GM21515 (cell line): ENCODE measurements around the gene ITPKC.
A peak's percentile ranks its signal among the peaks of the same experiment; 100 is the strongest.
"Not testable (repeated sequence)": the region's sequence is repeated elsewhere in the genome, so short reads cannot be mapped to it uniquely, and the experiment has no call there.

Experiments used
- ATAC-seq: cut with Tn5 transposase; IDR thresholded peaks from one replicate; pipeline ENCODE4 v1.9.1; 2021; ENCODE audit not compliant: unreplicated experiment

The ITPKC gene

DNA sequence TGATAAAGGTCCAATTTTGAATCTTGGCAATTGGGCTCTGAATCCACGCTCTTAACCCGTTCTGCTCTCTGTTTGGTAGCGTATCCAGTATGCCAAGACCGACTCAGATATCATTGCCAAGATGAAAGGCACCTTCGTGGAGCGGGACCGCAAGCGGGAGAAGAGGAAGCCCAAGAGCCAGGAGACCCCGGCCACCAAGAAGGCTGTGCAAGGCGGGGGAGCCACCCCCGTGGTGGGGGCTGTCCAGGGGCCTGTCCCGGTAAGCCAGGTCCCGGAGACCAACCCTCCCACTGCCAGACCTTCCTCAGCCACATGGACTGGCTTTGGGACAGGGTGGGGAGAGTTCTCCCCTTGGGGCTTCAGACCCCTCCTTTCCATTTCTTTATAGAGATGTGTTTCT, 42.4 kb downstream of the ITPKC start:
- ATAC-seq: no peak

DNA sequence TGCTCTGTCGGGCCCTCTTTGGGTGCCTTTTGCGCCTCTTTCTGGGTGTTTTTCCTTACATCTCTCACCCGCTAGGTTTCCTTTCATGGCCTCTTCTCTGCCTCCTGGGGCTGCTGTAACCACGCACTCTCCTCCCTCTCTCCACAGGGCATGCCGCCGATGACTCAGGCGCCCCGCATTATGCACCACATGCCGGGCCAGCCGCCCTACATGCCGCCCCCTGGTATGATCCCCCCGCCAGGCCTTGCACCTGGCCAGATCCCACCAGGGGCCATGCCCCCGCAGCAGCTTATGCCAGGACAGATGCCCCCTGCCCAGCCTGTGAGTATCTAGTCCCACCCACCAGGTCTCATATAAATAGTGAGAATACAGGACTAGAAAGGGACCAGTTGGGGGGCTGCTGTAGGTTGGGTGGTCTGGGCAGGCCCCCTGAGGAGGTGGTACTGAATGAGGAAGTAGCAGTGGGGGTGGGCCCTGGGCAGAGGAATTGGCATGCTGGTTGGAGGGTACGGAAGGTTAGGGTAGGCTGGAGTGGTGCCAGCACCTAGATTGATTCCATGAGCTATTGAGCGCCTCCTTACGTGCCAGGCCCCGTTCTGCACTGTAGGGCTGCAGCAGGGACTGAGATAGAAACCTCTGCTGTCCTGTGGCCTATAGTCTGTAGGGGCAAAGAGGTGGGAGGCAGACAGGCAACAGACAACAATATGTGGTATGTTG, 46.0 kb downstream of the ITPKC start:
- ATAC-seq: no peak

DNA sequence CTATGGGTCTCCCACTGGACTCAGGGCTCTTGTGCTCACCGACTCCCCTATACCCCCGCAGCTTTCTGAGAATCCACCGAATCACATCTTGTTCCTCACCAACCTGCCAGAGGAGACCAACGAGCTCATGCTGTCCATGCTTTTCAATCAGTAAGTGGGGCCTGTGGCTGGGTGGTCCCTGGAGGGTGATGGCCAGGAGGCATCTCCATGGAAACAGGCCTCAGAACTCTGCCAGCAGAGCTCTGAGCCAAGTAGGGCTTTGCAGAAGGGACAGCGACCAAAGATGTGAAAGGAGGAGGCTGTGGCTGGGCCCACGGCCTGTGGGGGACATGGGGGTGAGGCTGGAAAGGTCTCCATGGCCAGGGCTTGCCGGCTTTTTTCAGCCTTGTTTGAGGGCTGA, 46.6 kb downstream of the ITPKC start:
- no peak for ATAC-seq

DNA sequence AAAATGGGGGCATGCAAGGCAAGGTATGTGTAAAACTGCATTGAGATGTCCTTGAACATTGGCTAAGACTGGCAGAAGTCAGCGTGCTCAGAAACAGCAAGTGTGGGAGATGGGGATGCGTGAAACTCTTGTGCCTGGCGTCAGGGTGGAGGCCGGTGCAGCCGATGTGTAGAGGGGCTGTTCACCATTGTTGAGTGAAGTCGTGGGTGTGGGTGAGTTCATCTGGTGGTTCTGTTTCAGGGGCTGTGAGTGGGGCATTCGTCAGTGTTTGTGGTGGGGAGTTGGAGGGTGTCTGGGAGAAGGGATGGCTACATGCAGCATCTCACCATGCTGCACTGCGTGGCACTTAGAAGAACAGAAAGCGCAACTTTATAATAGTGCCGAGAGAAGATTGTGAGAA, 47.1 kb downstream of the ITPKC start:
- no peak for ATAC-seq

DNA sequence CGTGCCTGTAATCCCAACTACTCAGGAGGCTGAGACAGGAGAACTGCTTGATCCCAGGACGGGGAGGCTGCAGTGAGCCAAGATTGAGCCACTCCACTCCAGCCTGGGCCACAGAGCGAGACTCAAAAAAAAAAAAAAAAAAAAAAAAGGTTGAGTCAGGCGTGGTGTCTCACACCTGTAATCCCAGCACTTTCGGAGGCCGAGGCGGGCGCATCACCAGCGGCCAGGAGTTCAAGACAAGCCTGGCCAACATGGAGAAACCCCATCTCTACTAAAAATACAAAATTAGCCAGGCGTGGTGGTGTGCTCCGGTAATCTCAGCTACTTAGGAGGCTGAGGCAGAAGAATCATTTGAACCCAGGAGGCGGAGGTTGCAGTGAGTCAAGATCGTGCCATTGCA, 49.5 kb downstream of the ITPKC start:
- ATAC-seq: not testable (repeated sequence)

DNA sequence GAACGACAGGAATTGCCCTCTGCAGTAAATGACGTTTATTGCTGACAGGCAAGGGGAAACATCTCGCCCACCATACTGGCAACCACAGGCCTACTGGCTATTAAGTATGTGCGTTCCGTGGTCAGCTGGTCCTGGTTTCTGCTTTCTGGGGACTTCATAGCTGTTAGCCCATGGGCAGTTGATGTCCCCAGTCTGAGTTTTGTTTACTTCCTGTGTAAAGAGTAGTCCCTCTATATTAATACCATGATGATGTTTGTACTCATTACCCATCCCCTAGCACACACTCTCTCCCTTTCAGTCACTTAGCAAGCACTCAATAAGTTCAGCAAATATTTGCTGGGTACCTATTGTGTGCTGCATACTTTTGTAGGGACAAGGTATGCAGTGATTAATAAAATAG, 52.0 kb downstream of the ITPKC start:
- ATAC-seq: no peak

DNA sequence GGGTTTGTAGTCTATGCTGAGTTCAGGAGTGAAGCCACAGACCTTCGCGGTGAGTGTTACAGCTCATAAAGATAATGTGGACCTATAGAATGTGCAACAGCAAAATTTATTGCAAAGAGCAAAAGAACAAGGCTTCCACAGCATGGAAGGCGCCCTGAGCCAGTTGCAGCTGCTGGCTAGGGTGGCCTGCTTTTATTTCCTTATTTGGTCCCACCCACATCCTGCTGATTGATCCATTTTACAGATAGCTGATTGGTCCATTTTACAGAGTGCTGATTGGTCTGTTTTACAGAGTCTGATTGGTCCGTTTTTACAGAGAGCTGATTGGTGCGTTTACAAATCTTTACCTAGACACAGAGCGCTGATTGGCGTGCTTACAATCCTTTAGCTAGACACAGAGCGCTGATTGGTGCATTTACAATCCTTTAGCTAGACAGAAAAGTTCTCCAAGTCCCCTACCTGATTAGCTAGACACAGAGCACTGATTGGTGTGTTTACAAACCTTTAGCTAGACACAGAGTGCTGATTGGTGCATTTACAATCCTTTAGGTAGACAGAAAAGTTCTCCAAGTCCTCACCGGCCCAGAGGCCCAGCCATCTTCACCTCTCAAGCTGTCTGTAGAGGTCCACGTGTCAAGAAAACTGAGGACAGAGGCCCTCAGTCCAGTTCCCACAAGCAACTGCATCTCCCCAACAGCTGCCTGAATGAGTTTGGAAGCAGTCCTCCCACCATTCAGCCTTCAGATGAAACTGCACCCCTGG, 54.4 kb downstream of the ITPKC start:
- ATAC-seq: not testable (repeated sequence)

DNA sequence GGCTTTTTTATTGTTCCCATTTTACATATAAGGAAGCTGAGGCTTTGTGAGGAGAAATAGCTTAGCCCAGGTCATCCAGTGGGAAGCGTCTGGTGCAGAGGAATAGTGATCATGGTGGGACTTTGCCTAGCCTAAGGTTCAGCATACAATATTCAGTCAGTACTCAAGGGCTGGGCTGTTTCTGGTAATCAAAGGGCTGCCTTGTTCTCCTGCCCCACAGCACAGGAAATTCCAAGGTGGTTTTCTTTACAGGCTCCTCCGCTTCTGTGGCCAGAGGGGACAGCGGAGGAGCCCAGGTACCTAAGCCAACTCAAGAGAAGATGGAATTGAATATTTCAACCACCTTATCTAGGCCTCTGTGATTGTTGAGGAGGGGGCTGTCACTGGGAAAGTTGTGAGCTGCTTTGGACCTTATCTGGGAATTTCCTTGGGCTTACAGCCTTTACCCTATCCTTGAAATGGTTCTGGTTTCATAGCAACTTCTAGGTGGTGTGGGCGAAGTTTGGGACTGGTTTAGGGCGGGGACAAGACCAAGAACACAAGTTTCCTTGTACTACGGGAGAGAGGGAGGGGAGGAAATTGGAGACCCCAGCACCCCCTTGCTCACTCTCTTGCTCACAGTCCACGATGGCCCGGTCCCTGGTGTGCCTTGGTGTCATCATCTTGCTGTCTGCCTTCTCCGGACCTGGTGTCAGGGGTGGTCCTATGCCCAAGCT, 58.2 kb downstream of the ITPKC start, which contains the start of gene MIA:
TSS of gene MIA (plus strand) at position 606 of the 716 bp plus-strand sequence. CDS start at position 628, 22 bp downstream.
- ATAC-seq: no peak

DNA sequence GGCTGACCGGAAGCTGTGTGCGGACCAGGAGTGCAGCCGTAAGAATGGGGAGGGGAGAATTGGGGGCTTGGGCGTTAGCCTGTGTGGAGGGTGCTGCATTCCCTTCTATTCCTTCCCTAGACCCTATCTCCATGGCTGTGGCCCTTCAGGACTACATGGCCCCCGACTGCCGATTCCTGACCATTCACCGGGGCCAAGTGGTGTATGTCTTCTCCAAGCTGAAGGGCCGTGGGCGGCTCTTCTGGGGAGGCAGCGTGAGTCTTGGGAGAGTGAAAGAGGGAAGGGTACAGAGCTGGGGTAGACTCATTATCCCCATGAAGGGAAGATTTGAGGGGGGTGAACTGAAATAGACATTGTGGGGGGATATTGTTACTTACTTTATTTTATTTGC, 58.7 kb downstream of the ITPKC start:
- no peak for ATAC-seq

DNA sequence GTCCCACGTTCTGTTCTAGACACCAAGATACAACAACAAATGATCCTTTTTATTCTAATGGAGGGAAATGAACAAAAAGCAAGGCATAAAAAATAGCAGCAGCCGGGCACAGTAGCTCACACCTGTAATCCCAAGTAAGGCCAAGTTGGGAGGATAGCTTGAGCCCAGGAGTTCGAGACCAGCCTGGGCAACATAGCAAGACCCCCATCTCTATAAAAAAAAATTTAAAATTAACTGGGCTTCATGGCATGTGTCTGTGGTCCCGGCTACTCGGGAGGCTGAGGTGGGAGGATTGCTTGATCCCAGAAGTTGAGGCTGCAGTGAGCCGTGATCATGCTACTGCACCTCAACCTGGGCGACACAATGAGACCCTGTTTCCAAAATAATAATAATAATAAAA, 59.5 kb downstream of the ITPKC start:
- no peak for ATAC-seq

DNA sequence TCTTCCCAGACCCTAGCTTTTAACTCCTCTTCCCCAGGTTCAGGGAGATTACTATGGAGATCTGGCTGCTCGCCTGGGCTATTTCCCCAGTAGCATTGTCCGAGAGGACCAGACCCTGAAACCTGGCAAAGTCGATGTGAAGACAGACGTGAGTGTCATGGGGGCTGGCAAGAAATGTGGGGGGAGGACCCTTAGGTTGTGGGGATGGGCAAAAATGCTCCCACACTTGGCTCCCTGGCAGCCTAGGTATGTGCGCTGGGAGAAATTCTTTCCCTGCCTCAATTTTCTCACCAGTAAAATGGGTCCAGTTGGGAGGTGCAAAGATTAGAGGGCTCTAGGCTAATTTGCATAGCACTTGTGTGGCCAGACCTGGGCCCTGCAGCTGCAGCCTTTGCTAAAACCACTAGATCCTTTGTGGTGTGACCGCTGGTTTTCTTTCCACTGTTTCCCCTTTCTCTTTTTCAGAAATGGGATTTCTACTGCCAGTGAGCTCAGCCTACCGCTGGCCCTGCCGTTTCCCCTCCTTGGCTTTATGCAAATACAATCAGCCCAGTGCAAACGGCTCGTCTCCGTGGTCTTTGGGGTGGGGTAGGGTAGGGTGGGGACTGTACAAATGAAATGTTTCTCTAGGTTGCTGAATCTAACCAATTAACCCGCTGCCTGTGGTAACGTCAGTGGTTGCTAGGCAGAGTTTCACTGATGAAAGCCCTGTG, 60.2 kb downstream of the ITPKC start:
- ATAC-seq: peak; percentile 55

DNA sequence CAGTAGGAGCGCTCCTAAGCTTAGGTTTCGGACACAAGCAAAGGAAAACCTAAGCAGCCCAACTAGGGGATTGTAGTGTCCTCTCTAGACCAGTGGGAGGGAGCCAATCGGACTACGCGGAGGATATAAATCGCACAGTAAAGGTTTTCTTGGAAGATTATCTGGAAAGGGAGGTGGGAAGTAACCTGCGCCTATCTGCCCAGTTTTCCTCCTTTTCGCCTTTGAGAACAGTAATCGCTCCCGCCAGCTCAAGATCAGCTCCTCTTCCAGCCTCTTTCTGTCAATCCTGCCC, 60.7 kb downstream of the ITPKC start:
- ATAC-seq: no peak

DNA sequence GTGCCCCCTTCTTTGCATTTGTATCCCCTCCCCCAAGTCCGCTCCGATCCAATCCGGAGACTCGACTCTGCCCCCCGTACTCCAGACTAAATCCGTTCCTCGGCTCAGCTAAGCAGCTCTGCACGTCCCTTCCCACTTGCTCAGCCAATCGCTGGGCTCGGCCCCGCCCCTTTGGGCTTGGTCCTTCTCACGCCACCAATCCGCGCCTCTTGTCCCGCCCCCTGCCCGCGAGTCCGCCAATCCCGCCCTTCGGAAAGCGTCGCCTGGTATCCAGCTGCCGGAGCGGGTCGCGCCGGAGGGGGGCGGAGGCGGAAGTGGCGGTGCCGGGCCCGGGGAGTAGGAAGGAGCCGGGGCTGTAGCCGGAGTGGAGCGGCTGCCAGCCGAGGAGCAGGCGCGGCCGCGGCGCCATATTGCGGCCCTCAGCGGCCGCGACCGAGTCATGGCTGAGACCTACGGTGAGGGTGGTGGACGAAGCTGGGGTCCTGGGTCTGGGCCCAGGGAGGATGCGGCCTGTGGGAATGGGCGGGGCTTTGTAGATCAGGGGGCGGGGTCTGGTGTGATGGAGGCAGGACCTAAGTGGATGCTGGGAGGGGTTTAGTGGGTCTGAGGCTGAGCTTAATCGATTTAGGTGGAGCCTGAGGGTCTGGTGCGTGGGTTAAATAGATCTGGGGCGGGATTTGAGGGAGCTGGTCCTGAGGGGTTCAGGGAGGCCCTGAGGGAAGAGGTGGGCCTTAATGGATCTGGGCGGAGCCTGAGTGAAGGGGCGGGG, 61.2 kb downstream of the ITPKC start, which contains the start of gene RAB4B:
TSS of gene RAB4B (plus strand) at position 311 of the 769 bp plus-strand sequence. CDS start at position 440, 129 bp downstream.
- peak; percentile 61 for ATAC-seq

DNA sequence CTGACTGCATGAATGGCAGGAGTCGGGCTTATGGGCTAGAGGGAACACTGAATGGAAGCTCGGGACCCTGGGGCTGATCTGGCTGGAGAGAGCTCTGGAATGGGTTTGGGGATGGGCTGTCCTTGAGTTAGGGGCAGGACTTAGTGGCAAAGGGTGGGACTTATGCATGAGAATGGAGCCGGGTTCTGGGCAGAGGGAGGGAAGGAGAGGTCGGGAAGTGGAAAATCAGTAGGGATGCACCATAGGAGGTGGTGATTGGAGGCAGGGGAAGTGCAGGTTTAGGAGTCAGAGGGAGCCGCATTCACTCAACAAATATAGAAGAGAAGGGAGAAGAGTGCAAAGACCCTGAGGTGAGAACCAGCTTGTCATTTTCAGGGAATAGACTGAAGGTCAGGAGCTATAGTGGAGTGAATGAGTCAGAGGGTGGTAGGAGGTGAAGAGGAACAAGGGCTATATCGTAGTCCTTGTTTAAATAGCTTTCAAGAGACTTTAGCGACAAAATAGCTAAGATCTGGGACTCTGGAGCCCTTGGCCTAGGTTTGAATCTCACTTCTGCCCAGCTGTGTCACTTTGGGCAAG, 61.9 kb downstream of the ITPKC start:
- ATAC-seq: no peak

DNA sequence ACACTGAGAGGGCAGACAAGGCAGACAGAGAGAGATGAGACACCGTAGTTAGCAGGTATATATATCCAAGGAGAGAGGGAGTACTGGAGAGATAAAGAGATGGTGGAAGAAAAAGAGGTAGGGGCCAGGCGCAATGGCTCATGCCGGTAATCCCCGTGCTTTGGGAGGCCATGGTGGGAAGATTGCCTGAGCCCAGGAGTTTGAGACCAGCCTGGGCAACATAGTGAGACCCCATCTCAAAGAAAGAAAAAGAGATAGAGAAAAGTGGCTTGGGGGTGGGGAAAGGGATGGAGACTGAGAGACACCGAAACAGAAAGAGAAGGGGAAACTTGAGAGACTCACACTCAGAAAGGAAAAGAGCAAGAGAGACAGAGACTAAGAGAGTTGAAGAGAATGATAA, 63.7 kb downstream of the ITPKC start:
- no peak for ATAC-seq

DNA sequence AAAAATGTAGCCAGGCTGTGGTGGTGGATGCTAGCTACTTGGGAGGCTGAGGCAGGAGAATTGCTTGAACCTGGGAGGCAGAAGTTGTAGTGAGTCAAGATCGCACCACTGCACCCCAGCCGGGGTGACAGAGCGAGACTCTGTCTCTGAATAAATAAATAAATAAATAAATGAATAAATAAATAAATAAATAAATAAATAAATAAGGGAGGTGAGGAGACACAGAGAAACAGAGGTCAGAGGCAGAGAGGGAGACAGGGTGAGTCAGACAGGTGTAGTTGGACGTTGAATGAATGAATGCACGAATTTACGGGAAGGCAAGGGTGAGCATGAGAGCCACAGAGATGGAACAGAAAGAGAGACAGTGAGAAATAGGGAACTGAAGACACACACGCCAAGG, 64.2 kb downstream of the ITPKC start:
- no peak for ATAC-seq

DNA sequence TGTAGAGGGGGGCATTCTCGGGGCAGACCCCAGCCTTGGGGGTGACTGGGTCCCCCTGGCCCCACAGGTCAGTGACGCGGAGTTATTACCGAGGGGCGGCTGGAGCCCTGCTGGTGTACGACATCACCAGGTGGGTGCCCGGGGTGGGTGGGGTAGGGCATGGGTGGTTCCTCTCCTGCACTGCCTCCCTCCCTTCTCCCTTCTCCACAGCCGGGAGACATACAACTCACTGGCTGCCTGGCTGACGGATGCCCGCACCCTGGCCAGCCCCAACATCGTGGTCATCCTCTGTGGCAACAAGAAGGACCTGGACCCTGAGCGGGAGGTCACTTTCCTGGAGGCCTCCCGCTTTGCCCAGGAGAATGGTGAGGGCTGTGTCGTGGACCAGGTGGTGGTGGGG, 66.8 kb downstream of the ITPKC start:
- no peak for ATAC-seq

DNA sequence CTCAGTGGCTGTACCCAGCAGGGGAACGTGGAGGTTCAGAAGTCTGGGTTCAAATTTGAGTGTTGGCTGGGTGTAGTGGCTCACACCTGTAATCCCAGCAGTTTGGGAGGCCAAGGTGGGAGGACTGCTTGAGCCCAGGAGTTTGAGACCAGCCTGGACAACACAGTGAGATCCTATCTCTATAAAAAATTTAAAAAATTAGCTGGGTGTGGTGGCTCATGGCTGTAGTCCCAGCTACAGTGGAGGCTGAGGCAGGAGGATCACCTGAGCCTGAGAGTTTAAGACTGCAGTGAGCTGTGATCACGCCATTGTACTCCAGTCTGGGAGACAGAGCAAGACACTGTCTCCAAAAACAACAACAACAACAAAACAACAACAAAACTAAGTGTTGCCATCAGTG, 67.2 kb downstream of the ITPKC start:
- ATAC-seq: not testable (repeated sequence)

DNA sequence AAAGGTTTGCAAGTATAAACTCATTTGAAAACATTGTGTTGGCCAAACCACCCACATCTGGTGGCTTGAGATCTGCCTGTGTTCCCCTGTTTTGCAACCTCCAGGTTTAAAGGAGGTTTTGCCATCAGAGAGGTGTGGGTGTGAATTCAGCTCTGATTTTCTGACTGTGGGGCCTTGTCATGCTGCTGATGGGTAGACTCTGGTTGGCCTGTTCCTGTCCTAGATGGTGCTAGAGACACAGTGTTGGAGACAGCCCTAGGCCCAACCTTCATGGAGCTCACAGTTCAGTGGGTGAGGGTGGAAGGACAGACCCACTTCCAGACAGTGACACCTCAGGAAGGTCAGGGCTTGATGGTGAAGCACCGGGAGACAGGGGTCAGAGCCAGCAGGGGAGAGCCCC, 68.6 kb downstream of the ITPKC start:
- no peak for ATAC-seq
